WTC11 (cell line): ENCODE results near the gene OGDHL.

ENCODE experiments used
- CTCF ChIP-seq: fragments of 200-600 bp; IDR thresholded peaks from 2 replicates; pipeline ENCODE4 v1.8.0; 2022; ENCODE audit warnings: antibody characterized with exemption
- ZNF138 ChIP-seq: sonication (generic); formaldehyde crosslinking; conservative IDR thresholded peaks from 2 replicates; pipeline ENCODE4 v1.8.1; 2022; ENCODE audit warnings: mild to moderate bottlenecking, moderate library complexity, missing genetic modification reagents
- TF ChIP-seq, protein P1 (sequence below): sonication (generic); formaldehyde crosslinking; IDR thresholded peaks from 2 replicates; pipeline ENCODE4 v1.8.1; 2023; ENCODE audit warnings: mild to moderate bottlenecking, missing genetic modification reagents, moderate library complexity

DNA sequence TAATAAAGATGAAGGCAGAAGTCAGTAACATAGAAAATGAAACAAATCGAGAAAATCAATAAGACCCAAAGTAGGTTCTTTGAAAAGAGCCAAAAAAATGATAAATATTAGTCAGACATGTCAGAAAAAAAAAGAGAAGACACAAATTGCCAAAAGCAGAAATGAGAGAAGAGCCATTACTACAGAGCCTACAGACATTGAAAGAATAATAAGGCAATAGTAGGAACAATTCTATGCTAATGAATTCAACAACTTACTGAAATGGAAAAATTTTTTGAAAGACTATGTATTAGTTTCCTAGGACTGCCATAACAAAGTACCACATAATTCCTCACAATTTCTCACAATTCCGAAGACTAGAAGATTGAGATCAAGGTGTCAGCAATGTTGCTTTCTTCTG, 35.5 kb downstream of the OGDHL start:
- TF ChIP-seq CTCF: no peak
- TF ChIP-seq, protein P1, sequence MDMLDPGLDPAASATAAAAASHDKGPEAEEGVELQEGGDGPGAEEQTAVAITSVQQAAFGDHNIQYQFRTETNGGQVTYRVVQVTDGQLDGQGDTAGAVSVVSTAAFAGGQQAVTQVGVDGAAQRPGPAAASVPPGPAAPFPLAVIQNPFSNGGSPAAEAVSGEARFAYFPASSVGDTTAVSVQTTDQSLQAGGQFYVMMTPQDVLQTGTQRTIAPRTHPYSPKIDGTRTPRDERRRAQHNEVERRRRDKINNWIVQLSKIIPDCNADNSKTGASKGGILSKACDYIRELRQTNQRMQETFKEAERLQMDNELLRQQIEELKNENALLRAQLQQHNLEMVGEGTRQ (CRISPR knock-in tag): no peak
- no peak for TF ChIP-seq ZNF138 (CRISPR knock-in tag)
